Measurements from ENCODE around the gene SLC41A3.
"Not testable (repeated sequence)": the region's sequence is repeated elsewhere in the genome, so short reads cannot be mapped to it uniquely, and the experiment has no call there.

Gene SLC41A3

GRCh38 chr3:126080970-126081369 is 3.0 kb downstream of the SLC41A3 start:
- DNase-seq: no peak

GRCh38 chr3:126078866-126079265 is 5.1 kb downstream of the SLC41A3 start:
- no peak for DNase-seq

- no peak for DNase-seq
Measured at GRCh38 chr3:126077754-126078153, 6.2 kb downstream of the SLC41A3 start.

GRCh38 chr3:126076140-126076539 is 7.8 kb downstream of the SLC41A3 start:
- no peak for DNase-seq

GRCh38 chr3:126070146-126070545 is 13.8 kb downstream of the SLC41A3 start:
- DNase-seq: no peak

GRCh38 chr3:126067959-126068358 is 16.0 kb downstream of the SLC41A3 start:
- no peak for DNase-seq

GRCh38 chr3:126066676-126067075 is 17.2 kb downstream of the SLC41A3 start:
- DNase-seq: not testable (repeated sequence)

- no peak for DNase-seq
Measured at GRCh38 chr3:126065876-126066275, 18.0 kb downstream of the SLC41A3 start.

GRCh38 chr3:126064627-126065258 is 19.2 kb downstream of the SLC41A3 start:
- DNase-seq: no peak

GRCh38 chr3:126063358-126063965 is 20.5 kb downstream of the SLC41A3 start:
- no peak for DNase-seq

GRCh38 chr3:126061301-126062032 is 22.5 kb downstream of the SLC41A3 start:
- DNase-seq: no peak

- DNase-seq: no peak
Measured at GRCh38 chr3:126060613-126061145, 23.2 kb downstream of the SLC41A3 start.

GRCh38 chr3:126058666-126059065 is 25.3 kb downstream of the SLC41A3 start:
- no peak for DNase-seq

- no peak for DNase-seq
Measured at GRCh38 chr3:126057936-126058335, 26.0 kb downstream of the SLC41A3 start.

- no peak for DNase-seq
Measured at GRCh38 chr3:126057501-126057819, 26.5 kb downstream of the SLC41A3 start.

GRCh38 chr3:126056681-126057500 is 27.0 kb downstream of the SLC41A3 start:
- no peak for DNase-seq

- DNase-seq: no peak
Measured at GRCh38 chr3:126056088-126056487, 27.8 kb downstream of the SLC41A3 start.

GRCh38 chr3:126054870-126055269 is 29.1 kb downstream of the SLC41A3 start:
- DNase-seq: no peak

- DNase-seq: no peak
Measured at GRCh38 chr3:126053949-126054569, 29.9 kb downstream of the SLC41A3 start.

GRCh38 chr3:126053513-126053912 is 30.4 kb downstream of the SLC41A3 start:
- DNase-seq: no peak

- DNase-seq: no peak
Measured at GRCh38 chr3:126052196-126053058, 31.5 kb downstream of the SLC41A3 start.

GRCh38 chr3:126051741-126052140 is 32.2 kb downstream of the SLC41A3 start:
- DNase-seq: no peak
